Right lobe of liver (tissue), 6 donors: ENCODE measurements around the gene CTDP1. TPM values are rescaled to one million over a fixed set of nuclear protein-coding genes. Genes with fewer than 3 reads are reported as not detected.

ENCODE experiments used
- ATAC-seq, 4 donors: fragments of 200-7000 bp; cut with Tn5 transposase; one replicate each; pipeline ENCODE4 v1.9.1; 2020; ENCODE audit warnings: mild to moderate bottlenecking in 4 of 4, moderate library complexity in 4 of 4
- DNase-seq, 3 donors: peaks; one replicate each; pipeline ENCODE4 v3.0.0-alpha.2; 2020
- H3K27ac ChIP-seq, 3 donors: fragments of 200-600 bp; one replicate each; pipeline ENCODE4 v1.8.0; 2022
- H3K27me3 ChIP-seq, 2 donors: fragments of 200-600 bp; one replicate each; pipeline ENCODE4 v1.8.0; 2022
- H3K36me3 ChIP-seq, 4 donors: fragments of 200-600 bp; sonication (generic) in 1 of 4; one replicate each; pipeline versions ENCODE4 v1.5.1 to v1.8.0; 2017 to 2022; ENCODE audit warnings: control low read depth in 1 of 4
- H3K4me1 ChIP-seq, 4 donors: fragments of 200-600 bp; sonication (generic) in 1 of 4; one replicate each; pipeline versions ENCODE4 v1.5.1 to v1.8.0; 2017 to 2022; ENCODE audit warnings: control low read depth in 1 of 4
- H3K4me3 ChIP-seq, 3 donors: fragments of 200-600 bp; one replicate each; pipeline ENCODE4 v1.8.0; 2022
- H3K9me3 ChIP-seq, 4 donors: fragments of 200-600 bp; sonication (generic) in 1 of 4; one replicate each; pipeline versions ENCODE4 v1.5.1 to v1.8.0; 2017 to 2022; ENCODE audit warnings: control low read depth in 1 of 4
- CTCF ChIP-seq, 4 donors: fragments of 200-600 bp in 3 of 4; fragments of 450-650 bp in 1 of 4; IDR thresholded peaks; one replicate each; pipeline versions ENCODE4 v1.5.1 to v1.8.0; 2016 to 2022; ENCODE audit warnings: antibody characterized with exemption in 4 of 4, mild to moderate bottlenecking in 2 of 4
- POLR2A ChIP-seq: fragments of 450-650 bp; IDR thresholded peaks from one replicate; pipeline ENCODE4 v1.6.1; 2017; ENCODE audit warnings: antibody characterized with exemption, mild to moderate bottlenecking
- WGBS: methylation state at CpG from one replicate; pipeline ENCODE4 v1.1.6; 2018; ENCODE audit warnings: low coverage, low lambda C conversion rate; ENCODE audit not compliant: insufficient coverage; ENCODE audit errors: missing lambda C conversion rate; 5-methylcytosine and 5-hydroxymethylcytosine counted together
- intact Hi-C, 2 donors: fragments of 100-400 bp; cut with DNase I; formaldehyde crosslinking; loops; one replicate each; pipeline versions ENCODE4 v1.11.2 to v1.14.1; 2022
- total RNA-seq, 6 experiments: library from RNA; depleted of rRNA in 2 of 6; stranded (reverse); fragments of >200 nt in 2 of 6; fragmentation: NEBNext Ultra II Directional in 3 of 6; extraction: Animal tissue kit (Norgen Biotek cat#: 25700) in 3 of 6; gene quantifications; one replicate each; pipeline versions ENCODE4 v1.1.0 to v1.2.4, GENCODE V29; 2016 to 2023
- donor health status: DM: no; HTN: yes; CAD: no.
- donor health status: DM: no; HTN: no; CAD: no.
- donor health status: DM: no; HTN: no; CAD: no.
- donor health status: DM: no; HTN: yes; CAD: no.
- donor health status: DM: no; HTN: yes; CAD: no.

The CTDP1 gene
- total RNA-seq, 6 experiments from 2014 or later = 7.5 to 10.4 (median 8.2) TPM

GRCh38 chr18:79707671-79708070 lies 28.1 kb downstream of the CTDP1 start:
- Histone ChIP-seq H3K9me3 (no peaks in the 10 kb centered on the region), H3K27me3 (no peaks in the 10 kb centered on the region), H3K36me3 (peaks cover 0 to 41% (median 4%) of the 10 kb centered on the region in 4 donors), H3K27ac (no peak overlapping the region), H3K4me1 (no peaks in the 10 kb centered on the region), H3K4me3 (no peak overlapping the region)
- ATAC-seq (no peak), DNase-seq (no peak)
- intact Hi-C loops = no loop called here
- TF ChIP-seq POLR2A (no peak), CTCF (IDR thresholded peaks at IDR 0.05) (no peak)
- WGBS = 97% methylated on average over 12 of the region's 15 CpGs

- Histone ChIP-seq H3K27ac (no peak overlapping the region), H3K36me3 (peaks cover 0 to 46% (median 4%) of the 10 kb centered on the region in 4 donors), H3K4me1 (no peaks in the 10 kb centered on the region), H3K9me3 (no peaks in the 10 kb centered on the region), H3K27me3 (no peaks in the 10 kb centered on the region), H3K4me3 (no peak overlapping the region)
- WGBS = 92% methylated on average over 6 of the region's 21 CpGs
- DNase-seq = no peak
- ATAC-seq = no peak
- intact Hi-C loops = no loop called here
- TF ChIP-seq POLR2A = no peak
- no peak for TF ChIP-seq CTCF (IDR thresholded peaks at IDR 0.05)
Observed at GRCh38 chr18:79708412-79708811, 28.8 kb downstream of the CTDP1 start.

- no peak for ATAC-seq
- Histone ChIP-seq H3K9me3 (no peaks in the 10 kb centered on the region), H3K4me3 (no peak overlapping the region), H3K27ac (no peak overlapping the region), H3K27me3 (no peaks in the 10 kb centered on the region), H3K4me1 (no peaks in the 10 kb centered on the region), H3K36me3 (peaks cover 0 to 46% (median 3%) of the 10 kb centered on the region in 4 donors)
- TF ChIP-seq POLR2A (no peak), CTCF (IDR thresholded peaks at IDR 0.05) (no peak)
- intact Hi-C loops = no loop called here
- 91% methylated on average over 15 of the region's 20 CpGs for WGBS
- no peak for DNase-seq
Observed at GRCh38 chr18:79712206-79712857, 32.7 kb downstream of the CTDP1 start.

GRCh38 chr18:79713341-79713740 lies 33.7 kb downstream of the CTDP1 start:
- Histone ChIP-seq H3K4me3 (no peak overlapping the region), H3K36me3 (peaks cover 0 to 35% (median 3%) of the 10 kb centered on the region in 4 donors), H3K9me3 (no peaks in the 10 kb centered on the region), H3K27me3 (no peaks in the 10 kb centered on the region), H3K4me1 (no peaks in the 10 kb centered on the region), H3K27ac (no peak overlapping the region)
- intact Hi-C loops = no loop called here
- no peak for DNase-seq
- 86% methylated on average over 11 of the region's 11 CpGs for WGBS
- no peak for ATAC-seq
- no peak for TF ChIP-seq CTCF (IDR thresholded peaks at IDR 0.05)
- TF ChIP-seq POLR2A = no peak
